ENCODE results near the gene NUDT16L1.
"Not testable (repeated sequence)": the region's sequence is repeated elsewhere in the genome, so short reads cannot be mapped to it uniquely, and the experiment has no call there.

GRCh38 chr16:4650443-4651074 is 42.8 kb upstream of the NUDT16L1 start:
- TF ChIP-seq, protein P1, sequence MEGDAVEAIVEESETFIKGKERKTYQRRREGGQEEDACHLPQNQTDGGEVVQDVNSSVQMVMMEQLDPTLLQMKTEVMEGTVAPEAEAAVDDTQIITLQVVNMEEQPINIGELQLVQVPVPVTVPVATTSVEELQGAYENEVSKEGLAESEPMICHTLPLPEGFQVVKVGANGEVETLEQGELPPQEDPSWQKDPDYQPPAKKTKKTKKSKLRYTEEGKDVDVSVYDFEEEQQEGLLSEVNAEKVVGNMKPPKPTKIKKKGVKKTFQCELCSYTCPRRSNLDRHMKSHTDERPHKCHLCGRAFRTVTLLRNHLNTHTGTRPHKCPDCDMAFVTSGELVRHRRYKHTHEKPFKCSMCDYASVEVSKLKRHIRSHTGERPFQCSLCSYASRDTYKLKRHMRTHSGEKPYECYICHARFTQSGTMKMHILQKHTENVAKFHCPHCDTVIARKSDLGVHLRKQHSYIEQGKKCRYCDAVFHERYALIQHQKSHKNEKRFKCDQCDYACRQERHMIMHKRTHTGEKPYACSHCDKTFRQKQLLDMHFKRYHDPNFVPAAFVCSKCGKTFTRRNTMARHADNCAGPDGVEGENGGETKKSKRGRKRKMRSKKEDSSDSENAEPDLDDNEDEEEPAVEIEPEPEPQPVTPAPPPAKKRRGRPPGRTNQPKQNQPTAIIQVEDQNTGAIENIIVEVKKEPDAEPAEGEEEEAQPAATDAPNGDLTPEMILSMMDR (IDR thresholded peaks at IDR 0.05): peak; percentile 70 to 78 (median 73)
- TF ChIP-seq EP300 (IDR thresholded peaks at IDR 0.05): not testable (repeated sequence)
